ENCODE data around the gene RPL36.

RPL36 gene

GRCh38 chr19:5711025-5711424, 20.9 kb downstream of the RPL36 start:
- Histone ChIP-seq H3K79me2 (peaks cover 11% of the 10 kb centered on the region), H3K4me3 (ENCODE audit: low read depth, low read length) (no peak overlapping the region), H3K9ac (no peak overlapping the region), H3K9me3 (ENCODE audit: control insufficient read depth, low read length) (no peaks in the 10 kb centered on the region), H2AFZ (no peak overlapping the region), H3K27me3 (ENCODE audit: control insufficient read depth, insufficient read depth, low read length) (no peaks in the 10 kb centered on the region), H3K4me1 (no peaks in the 10 kb centered on the region), H3K36me3 (ENCODE audit: control insufficient read depth, insufficient read depth, low read length) (no peaks in the 10 kb centered on the region), H3K27ac (no peak overlapping the region), H3K4me2 (ENCODE audit: low read length) (no peak overlapping the region)
- TF ChIP-seq CTCF (IDR thresholded peaks at IDR 0.05) = no peak

GRCh38 chr19:5711713-5712161, 21.6 kb downstream of the RPL36 start:
- H2AFZ ChIP-seq = no peak overlapping the region
- H3K27ac ChIP-seq = no peak overlapping the region
- H3K4me1 ChIP-seq = no peaks in the 10 kb centered on the region
- peaks cover 10% of the 10 kb centered on the region for H3K79me2 ChIP-seq
- H3K4me2 ChIP-seq (ENCODE audit: low read length) = no peak overlapping the region
- no peaks in the 10 kb centered on the region for H3K9me3 ChIP-seq (ENCODE audit: control insufficient read depth, low read length)
- H3K36me3 ChIP-seq (ENCODE audit: control insufficient read depth, insufficient read depth, low read length) = no peaks in the 10 kb centered on the region
- no peak overlapping the region for H3K4me3 ChIP-seq (ENCODE audit: low read depth, low read length)
- H3K9ac ChIP-seq = no peak overlapping the region
- no peak for TF ChIP-seq CTCF (IDR thresholded peaks at IDR 0.05)
- no peaks in the 10 kb centered on the region for H3K27me3 ChIP-seq (ENCODE audit: control insufficient read depth, insufficient read depth, low read length)

GRCh38 chr19:5713228-5713627, 23.1 kb downstream of the RPL36 start:
- TF ChIP-seq CTCF (IDR thresholded peaks at IDR 0.05) = no peak
- Histone ChIP-seq H2AFZ (no peak overlapping the region), H3K36me3 (ENCODE audit: control insufficient read depth, insufficient read depth, low read length) (no peaks in the 10 kb centered on the region), H3K4me2 (ENCODE audit: low read length) (no peak overlapping the region), H3K9me3 (ENCODE audit: control insufficient read depth, low read length) (no peaks in the 10 kb centered on the region), H3K9ac (no peak overlapping the region), H3K27me3 (ENCODE audit: control insufficient read depth, insufficient read depth, low read length) (no peaks in the 10 kb centered on the region), H3K79me2 (peaks cover 25% of the 10 kb centered on the region), H3K27ac (no peak overlapping the region), H3K4me1 (no peaks in the 10 kb centered on the region), H3K4me3 (ENCODE audit: low read depth, low read length) (no peak overlapping the region)

- Histone ChIP-seq H3K79me2 (peaks cover 38% of the 10 kb centered on the region), H3K27ac (no peak overlapping the region), H3K27me3 (ENCODE audit: control insufficient read depth, insufficient read depth, low read length) (no peaks in the 10 kb centered on the region), H2AFZ (no peak overlapping the region), H3K36me3 (ENCODE audit: control insufficient read depth, insufficient read depth, low read length) (no peaks in the 10 kb centered on the region), H3K9me3 (ENCODE audit: control insufficient read depth, low read length) (no peaks in the 10 kb centered on the region), H3K4me1 (peaks cover 7% of the 10 kb centered on the region), H3K9ac (no peak overlapping the region), H3K4me3 (ENCODE audit: low read depth, low read length) (no peak overlapping the region), H3K4me2 (ENCODE audit: low read length) (no peak overlapping the region)
- TF ChIP-seq CTCF (IDR thresholded peaks at IDR 0.05) = no peak
Measured at GRCh38 chr19:5714816-5715215, 24.7 kb downstream of the RPL36 start.

GRCh38 chr19:5717215-5717935, 27.3 kb downstream of the RPL36 start:
- TF ChIP-seq CTCF (IDR thresholded peaks at IDR 0.05) = no peak
- Histone ChIP-seq H3K9ac (no peak overlapping the region), H2AFZ (no peak overlapping the region), H3K4me1 (peaks cover 7% of the 10 kb centered on the region), H3K9me3 (ENCODE audit: control insufficient read depth, low read length) (no peaks in the 10 kb centered on the region), H3K27me3 (ENCODE audit: control insufficient read depth, insufficient read depth, low read length) (no peaks in the 10 kb centered on the region), H3K4me3 (ENCODE audit: low read depth, low read length) (no peak overlapping the region), H3K79me2 (peaks cover 36% of the 10 kb centered on the region), H3K36me3 (ENCODE audit: control insufficient read depth, insufficient read depth, low read length) (no peaks in the 10 kb centered on the region), H3K27ac (no peak overlapping the region), H3K4me2 (ENCODE audit: low read length) (no peak overlapping the region)

All from parathyroid adenoma (tissue), 2 donors.